RWPE2 (cell line): ENCODE results near the gene TACC2.

Experiments used
- ATAC-seq: fragments of 200-7000 bp; cut with Tn5 transposase; 3 replicates; pipeline ENCODE4 v1.9.1; 2021; ENCODE audit warnings: low read depth
- DNase-seq: peaks from one replicate; pipeline ENCODE4 v3.0.0-alpha.2; 2020; ENCODE audit warnings: low spot score
- H3K27ac ChIP-seq: fragments of 450-650 bp; 2 replicates; pipeline ENCODE4 v1.5.1; 2017; ENCODE audit warnings: mild to moderate bottlenecking; ENCODE audit not compliant: poor library complexity, severe bottlenecking
- H3K27me3 ChIP-seq: fragments of 250-450 bp; sonication (Bioruptor Pico); 2 replicates; pipeline ENCODE4 v1.5.1; 2021; ENCODE audit warnings: mild to moderate bottlenecking, moderate library complexity; ENCODE audit not compliant: insufficient read depth, poor library complexity, severe bottlenecking
- H3K36me3 ChIP-seq: fragments of 250-450 bp; sonication (Bioruptor Pico); 2 replicates; pipeline ENCODE4 v1.5.1; 2020; ENCODE audit warnings: low read depth, mild to moderate bottlenecking, moderate library complexity
- H3K4me1 ChIP-seq: fragments of 250-450 bp; sonication (Bioruptor Pico); 2 replicates; pipeline ENCODE4 v1.5.1; 2021; ENCODE audit warnings: mild to moderate bottlenecking, moderate library complexity; ENCODE audit not compliant: insufficient read depth, poor library complexity, severe bottlenecking
- H3K4me3 ChIP-seq: fragments of 250-450 bp; sonication (Bioruptor Pico); 2 replicates; pipeline ENCODE4 v1.5.1; 2021; ENCODE audit warnings: mild to moderate bottlenecking, moderate library complexity; ENCODE audit not compliant: severe bottlenecking
- H3K9me3 ChIP-seq: fragments of 250-450 bp; sonication (Bioruptor Pico); 2 replicates; pipeline ENCODE4 v1.5.1; 2021; ENCODE audit warnings: mild to moderate bottlenecking, moderate library complexity; ENCODE audit not compliant: severe bottlenecking
- TF ChIP-seq, protein P1 (sequence below): fragments of 450-650 bp; IDR thresholded peaks from one replicate; pipeline ENCODE4 v1.5.1; 2017; ENCODE audit warnings: mild to moderate bottlenecking, moderate library complexity; ENCODE audit not compliant: poor library complexity, severe bottlenecking

TACC2 gene

DNA sequence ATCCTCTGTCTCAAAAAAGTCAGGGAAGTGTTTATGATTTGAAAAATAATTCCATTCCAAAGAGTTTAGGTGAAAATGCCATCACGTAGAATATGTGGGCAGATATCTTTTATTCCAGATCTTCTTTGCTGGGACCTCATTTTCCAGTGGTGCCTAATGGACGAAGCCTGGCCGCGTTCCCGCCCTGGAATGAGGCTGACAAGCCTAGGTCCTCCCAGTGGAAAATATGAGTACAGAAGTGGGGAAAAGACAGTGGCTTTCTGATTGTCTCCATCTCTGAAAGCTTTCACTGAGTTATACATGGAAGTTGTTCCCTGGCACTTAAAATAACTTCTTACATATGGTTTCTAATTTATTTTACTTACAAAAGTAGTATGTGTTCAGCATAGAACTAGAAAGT lies 139.4 kb downstream of the TACC2 start:
- no peaks in the 10 kb centered on the region for H3K9me3 ChIP-seq
- ATAC-seq (no peak), DNase-seq (no peak)
- H3K27ac ChIP-seq: peak overlapping the region; percentile 76
- no peak overlapping the region for H3K4me3 ChIP-seq
- H3K4me1 ChIP-seq: peaks cover 22% of the 10 kb centered on the region
- TF ChIP-seq, protein P1, sequence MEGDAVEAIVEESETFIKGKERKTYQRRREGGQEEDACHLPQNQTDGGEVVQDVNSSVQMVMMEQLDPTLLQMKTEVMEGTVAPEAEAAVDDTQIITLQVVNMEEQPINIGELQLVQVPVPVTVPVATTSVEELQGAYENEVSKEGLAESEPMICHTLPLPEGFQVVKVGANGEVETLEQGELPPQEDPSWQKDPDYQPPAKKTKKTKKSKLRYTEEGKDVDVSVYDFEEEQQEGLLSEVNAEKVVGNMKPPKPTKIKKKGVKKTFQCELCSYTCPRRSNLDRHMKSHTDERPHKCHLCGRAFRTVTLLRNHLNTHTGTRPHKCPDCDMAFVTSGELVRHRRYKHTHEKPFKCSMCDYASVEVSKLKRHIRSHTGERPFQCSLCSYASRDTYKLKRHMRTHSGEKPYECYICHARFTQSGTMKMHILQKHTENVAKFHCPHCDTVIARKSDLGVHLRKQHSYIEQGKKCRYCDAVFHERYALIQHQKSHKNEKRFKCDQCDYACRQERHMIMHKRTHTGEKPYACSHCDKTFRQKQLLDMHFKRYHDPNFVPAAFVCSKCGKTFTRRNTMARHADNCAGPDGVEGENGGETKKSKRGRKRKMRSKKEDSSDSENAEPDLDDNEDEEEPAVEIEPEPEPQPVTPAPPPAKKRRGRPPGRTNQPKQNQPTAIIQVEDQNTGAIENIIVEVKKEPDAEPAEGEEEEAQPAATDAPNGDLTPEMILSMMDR: no peak
- H3K27me3 ChIP-seq: no peaks in the 10 kb centered on the region
- peaks cover 17% of the 10 kb centered on the region for H3K36me3 ChIP-seq

DNA sequence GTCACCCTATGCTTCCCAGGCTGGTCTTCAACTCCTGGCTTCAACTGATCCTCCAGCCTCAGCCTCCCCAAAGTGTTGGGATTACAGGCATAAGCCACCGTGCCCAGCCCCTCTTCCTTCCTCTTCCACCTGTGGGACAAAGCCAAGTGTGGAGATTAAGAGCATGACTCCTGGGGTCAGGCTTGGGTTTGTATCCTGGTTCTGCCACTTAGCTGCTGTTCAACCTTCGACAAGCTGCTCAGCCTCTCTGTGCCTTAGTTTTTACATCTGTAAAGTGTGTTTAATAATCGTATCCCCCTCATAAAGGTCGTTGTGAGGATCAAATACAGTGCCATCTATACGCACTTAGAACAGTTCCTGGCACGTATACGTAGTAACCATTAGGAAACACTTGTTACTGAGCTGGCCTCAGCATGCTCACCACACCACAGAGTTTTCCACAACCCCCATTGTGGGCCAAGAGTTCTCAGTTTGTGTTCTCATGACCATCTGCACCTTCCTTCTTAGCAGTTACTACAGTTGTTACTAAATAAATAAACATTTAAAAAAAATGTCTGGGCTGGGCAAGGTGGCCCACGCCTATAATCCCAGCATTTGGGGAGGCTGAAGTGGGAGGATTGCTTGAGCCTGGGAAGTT lies 141.6 kb downstream of the TACC2 start:
- Histone ChIP-seq H3K27me3 (no peaks in the 10 kb centered on the region), H3K4me3 (no peak overlapping the region), H3K36me3 (peaks cover 31% of the 10 kb centered on the region), H3K4me1 (peaks cover 22% of the 10 kb centered on the region), H3K9me3 (no peaks in the 10 kb centered on the region), H3K27ac (no peak overlapping the region)
- TF ChIP-seq, protein P1: no peak
- DNase-seq: no peak
- ATAC-seq: no peak

DNA sequence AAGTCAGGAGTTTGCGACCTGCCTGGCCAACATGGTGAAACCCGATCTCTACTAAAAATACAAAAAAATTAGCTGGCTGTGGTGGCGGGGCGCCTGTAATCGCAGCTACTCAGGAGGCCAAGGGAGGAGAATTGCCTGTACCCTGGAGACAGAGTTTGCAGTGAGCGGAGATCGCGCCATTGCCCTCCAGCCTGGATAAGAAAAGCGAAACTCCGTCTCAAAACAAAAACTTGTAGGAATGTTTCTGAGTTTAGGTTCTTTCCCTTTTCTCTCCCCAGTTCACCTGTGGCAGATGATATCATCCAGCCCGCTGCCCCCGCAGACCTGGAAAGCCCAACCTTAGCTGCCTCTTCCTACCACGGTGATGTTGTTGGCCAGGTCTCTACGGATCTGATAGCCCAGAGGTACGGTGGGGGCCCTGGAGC lies 143.4 kb downstream of the TACC2 start:
- Histone ChIP-seq H3K4me1 (peaks cover 11% of the 10 kb centered on the region), H3K9me3 (no peaks in the 10 kb centered on the region), H3K4me3 (no peak overlapping the region), H3K27ac (no peak overlapping the region), H3K36me3 (peaks cover 37% of the 10 kb centered on the region), H3K27me3 (no peaks in the 10 kb centered on the region)
- ATAC-seq (no peak), DNase-seq (no peak)
- TF ChIP-seq, protein P1: no peak

DNA sequence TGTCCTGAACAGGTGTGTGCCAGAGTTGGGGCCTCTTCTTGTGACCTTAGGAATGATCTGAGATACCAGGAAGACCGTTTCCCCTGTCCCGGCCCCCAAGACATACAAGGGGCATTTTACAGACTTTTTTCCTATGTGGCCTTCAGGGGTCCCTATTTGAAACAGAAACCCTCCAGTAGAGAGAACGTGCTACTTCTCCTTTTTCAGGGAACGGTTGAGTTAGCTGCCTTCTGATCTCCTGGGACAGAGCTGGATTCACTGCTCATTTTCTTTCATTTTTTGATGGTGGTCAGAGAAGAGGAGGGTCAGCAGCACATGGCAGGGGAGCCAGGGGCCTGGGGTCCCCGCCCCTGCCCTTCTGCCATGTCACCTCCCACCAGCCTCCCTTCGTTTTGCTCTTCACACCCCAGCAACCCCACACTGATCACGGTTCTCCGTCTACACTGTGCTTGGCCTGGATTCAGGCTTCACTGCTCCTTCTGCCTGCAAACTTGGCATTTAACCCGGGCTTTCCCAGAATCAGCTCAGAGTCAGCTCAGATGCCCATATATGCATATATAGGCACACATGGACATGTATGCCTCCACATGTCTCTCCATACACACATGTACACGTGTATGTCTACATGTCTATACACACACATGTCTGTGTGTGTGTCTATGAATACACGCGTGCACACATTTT lies 144.1 kb downstream of the TACC2 start:
- H3K9me3 ChIP-seq: no peaks in the 10 kb centered on the region
- DNase-seq: no peak
- no peak for ATAC-seq
- H3K27ac ChIP-seq: no peak overlapping the region
- H3K4me3 ChIP-seq: no peak overlapping the region
- H3K27me3 ChIP-seq: no peaks in the 10 kb centered on the region
- peaks cover 5% of the 10 kb centered on the region for H3K4me1 ChIP-seq
- TF ChIP-seq, protein P1: no peak
- peaks cover 32% of the 10 kb centered on the region for H3K36me3 ChIP-seq
